Smooth muscle cell (in vitro differentiated cells): Measurements from ENCODE around the gene TICAM2. TPM values are rescaled to one million over a fixed set of nuclear protein-coding genes. Genes with fewer than 3 reads are reported as not detected.
A peak's percentile ranks its signal among the peaks of the same experiment; 100 is the strongest.

Experiments
- DNase-seq: peaks from one replicate; lab custom pipeline; 2025; ENCODE audit not compliant: unreplicated experiment; lab: John Stamatoyannopoulos, UW
- H2AFZ ChIP-seq: fragments of 200-600 bp; sonication (generic); 2 replicates; pipeline ENCODE4 v1.6.0; 2016; ENCODE audit warnings: antibody characterized with exemption, low read depth, mild to moderate bottlenecking
- H3F3A ChIP-seq: fragments of 200-600 bp; sonication (generic); 2 replicates; pipeline ENCODE4 v1.6.0; 2017; ENCODE audit warnings: antibody characterized with exemption, low read depth
- H3K27ac ChIP-seq: fragments of 200-600 bp; sonication (generic); 2 replicates; pipeline ENCODE4 v1.5.1; 2016; ENCODE audit warnings: low read depth, mild to moderate bottlenecking
- H3K27me3 ChIP-seq: fragments of 200-600 bp; sonication (generic); 2 replicates; pipeline ENCODE4 v1.6.1; 2016; ENCODE audit warnings: low read depth, mild to moderate bottlenecking
- H3K36me3 ChIP-seq: fragments of 200-600 bp; sonication (generic); 2 replicates; pipeline ENCODE4 v1.5.1; 2016; ENCODE audit warnings: low read depth
- H3K4me1 ChIP-seq: fragments of 200-600 bp; sonication (generic); 2 replicates; pipeline ENCODE4 v1.5.1; 2016; ENCODE audit warnings: low read depth
- H3K4me2 ChIP-seq: fragments of 200-600 bp; sonication (generic); 2 replicates; pipeline ENCODE4 v1.6.0; 2016; ENCODE audit warnings: mild to moderate bottlenecking
- H3K4me3 ChIP-seq: fragments of 200-600 bp; sonication (generic); 2 replicates; pipeline ENCODE4 v1.5.1; 2016; ENCODE audit warnings: mild to moderate bottlenecking
- H3K79me2 ChIP-seq: fragments of 200-600 bp; sonication (generic); 2 replicates; pipeline ENCODE4 v1.6.0; 2016; ENCODE audit warnings: low read depth, mild to moderate bottlenecking
- H3K9ac ChIP-seq: fragments of 200-600 bp; sonication (generic); 2 replicates; pipeline ENCODE4 v1.6.0; 2016; ENCODE audit warnings: low read depth
- H3K9me3 ChIP-seq: fragments of 200-600 bp; sonication (generic); replicated peaks from 2 replicates; pipeline ENCODE4 v1.5.1; 2016; ENCODE audit warnings: low read depth
- H4K20me1 ChIP-seq: fragments of 200-600 bp; sonication (generic); 2 replicates; pipeline ENCODE4 v1.6.0; 2016; ENCODE audit warnings: low read depth
- CTCF ChIP-seq: fragments of 200-600 bp; sonication (generic); IDR thresholded peaks from 2 replicates; pipeline ENCODE4 v1.5.1; 2017; ENCODE audit warnings: borderline replicate concordance, mild to moderate bottlenecking, antibody characterized with exemption; ENCODE audit not compliant: insufficient read depth, poor library complexity, severe bottlenecking
- WGBS: methylation state at CpG from one replicate; pipeline ENCODE4 v1.1.7; 2016; ENCODE audit warnings: low lambda C conversion rate; 5-methylcytosine and 5-hydroxymethylcytosine counted together
- polyA plus RNA-seq: library from polyadenylated mRNA; unstranded; fragments of >200 nt; fragmentation: Nextera tagmentation; extraction: Ambion mirVana; gene quantifications from 2 replicates; pipeline ENCODE4 v1.2.1, GENCODE V29; 2016
- total RNA-seq: library from RNA; depleted of rRNA; stranded (reverse); fragments of >200 nt; gene quantifications from 2 replicates; pipeline ENCODE4 v1.2.3, GENCODE V29; 2014

Gene TICAM2
- total and polyA plus RNA-seq, 2 experiments from 2014 or later: 11.5 to 13.3 TPM

- peaks cover 100% of the 10 kb centered on the region for H4K20me1 ChIP-seq
- 88% methylated on average over 3 of the region's 3 CpGs for WGBS
Measured at GRCh38 chr5:115535479-115536035, 66.7 kb downstream of the TICAM2 start.

GRCh38 chr5:115532517-115532916, 69.8 kb downstream of the TICAM2 start:
- H3K4me2 ChIP-seq: peak overlapping the region; percentile 14
- H3K4me3 ChIP-seq: no peak overlapping the region
- H3K27me3 ChIP-seq: no peaks in the 10 kb centered on the region
- H3K36me3 ChIP-seq: no peaks in the 10 kb centered on the region
- peaks cover 99% of the 10 kb centered on the region for H4K20me1 ChIP-seq
- TF ChIP-seq CTCF: no peak
- H3F3A ChIP-seq: no peaks in the 10 kb centered on the region
- H3K79me2 ChIP-seq: peaks cover 99% of the 10 kb centered on the region
- DNase-seq: no peak
- H3K9ac ChIP-seq: no peak overlapping the region
- H3K27ac ChIP-seq: no peak overlapping the region
- H3K4me1 ChIP-seq: peaks cover 23% of the 10 kb centered on the region
- H3K9me3 ChIP-seq: no peaks in the 10 kb centered on the region
- H2AFZ ChIP-seq: no peak overlapping the region
- 10% methylated on average over 2 of the region's 2 CpGs for WGBS

More at GRCh38 chr5:115535479-115536035, 66.7 kb downstream of the TICAM2 start:
- H3K4me3 ChIP-seq: no peak overlapping the region
- no peak for DNase-seq
- H3K9me3 ChIP-seq: no peaks in the 10 kb centered on the region
- H2AFZ ChIP-seq: no peak overlapping the region
- peaks cover 100% of the 10 kb centered on the region for H3K79me2 ChIP-seq
- peaks cover 29% of the 10 kb centered on the region for H3K4me1 ChIP-seq
- no peak overlapping the region for H3K9ac ChIP-seq
- no peak overlapping the region for H3K27ac ChIP-seq
- no peaks in the 10 kb centered on the region for H3K36me3 ChIP-seq
- TF ChIP-seq CTCF: no peak
- no peak overlapping the region for H3K4me2 ChIP-seq
- no peaks in the 10 kb centered on the region for H3F3A ChIP-seq
- H3K27me3 ChIP-seq: no peaks in the 10 kb centered on the region

GRCh38 chr5:115531787-115532367, 70.4 kb downstream of the TICAM2 start:
- H3K36me3 ChIP-seq: no peaks in the 10 kb centered on the region
- peak overlapping the region; percentile 38 for H3K4me2 ChIP-seq
- H3K4me1 ChIP-seq: peaks cover 23% of the 10 kb centered on the region
- H4K20me1 ChIP-seq: peaks cover 99% of the 10 kb centered on the region
- H2AFZ ChIP-seq: no peak overlapping the region
- H3F3A ChIP-seq: no peaks in the 10 kb centered on the region
- H3K79me2 ChIP-seq: peaks cover 99% of the 10 kb centered on the region
- H3K9ac ChIP-seq: no peak overlapping the region
- WGBS: 96% methylated on average over 1 of the region's 1 CpG
- no peak for DNase-seq
- H3K4me3 ChIP-seq: no peak overlapping the region
- H3K9me3 ChIP-seq: no peaks in the 10 kb centered on the region
- no peaks in the 10 kb centered on the region for H3K27me3 ChIP-seq
- H3K27ac ChIP-seq: peak overlapping the region; percentile 13
- no peak for TF ChIP-seq CTCF

GRCh38 chr5:115531380-115531779, 70.9 kb downstream of the TICAM2 start:
- Histone ChIP-seq H3K4me1 (peaks cover 23% of the 10 kb centered on the region), H3K27ac (peak overlapping the region; percentile 13), H3K4me2 (peak overlapping the region; percentile 38), H4K20me1 (peaks cover 99% of the 10 kb centered on the region), H3F3A (no peaks in the 10 kb centered on the region), H3K9ac (no peak overlapping the region), H3K36me3 (no peaks in the 10 kb centered on the region), H3K4me3 (no peak overlapping the region), H3K27me3 (no peaks in the 10 kb centered on the region), H2AFZ (no peak overlapping the region), H3K9me3 (no peaks in the 10 kb centered on the region), H3K79me2 (peaks cover 97% of the 10 kb centered on the region)
- WGBS: 81% methylated on average over 3 of the region's 3 CpGs
- TF ChIP-seq CTCF: no peak
- no peak for DNase-seq
